OCI-LY7 (cell line): Measurements from ENCODE around the gene HIVEP3.

Source experiments
- EZH2phosphoT487 ChIP-seq: fragments of 200-600 bp; sonication (generic); IDR thresholded peaks from 2 replicates; pipeline ENCODE4 v1.6.1; 2018; ENCODE audit warnings: low read depth, borderline replicate concordance, mild to moderate bottlenecking, mixed run types, antibody characterized with exemption, low read length, moderate library complexity, mixed read lengths
- TF ChIP-seq, protein P1 (sequence below): fragments of 200-600 bp; sonication (generic); conservative IDR thresholded peaks from 2 replicates; pipeline ENCODE4 v1.5.1; 2014; ENCODE audit warnings: mild to moderate bottlenecking, antibody characterized with exemption, low read length, moderate library complexity, mixed read lengths

DNA sequence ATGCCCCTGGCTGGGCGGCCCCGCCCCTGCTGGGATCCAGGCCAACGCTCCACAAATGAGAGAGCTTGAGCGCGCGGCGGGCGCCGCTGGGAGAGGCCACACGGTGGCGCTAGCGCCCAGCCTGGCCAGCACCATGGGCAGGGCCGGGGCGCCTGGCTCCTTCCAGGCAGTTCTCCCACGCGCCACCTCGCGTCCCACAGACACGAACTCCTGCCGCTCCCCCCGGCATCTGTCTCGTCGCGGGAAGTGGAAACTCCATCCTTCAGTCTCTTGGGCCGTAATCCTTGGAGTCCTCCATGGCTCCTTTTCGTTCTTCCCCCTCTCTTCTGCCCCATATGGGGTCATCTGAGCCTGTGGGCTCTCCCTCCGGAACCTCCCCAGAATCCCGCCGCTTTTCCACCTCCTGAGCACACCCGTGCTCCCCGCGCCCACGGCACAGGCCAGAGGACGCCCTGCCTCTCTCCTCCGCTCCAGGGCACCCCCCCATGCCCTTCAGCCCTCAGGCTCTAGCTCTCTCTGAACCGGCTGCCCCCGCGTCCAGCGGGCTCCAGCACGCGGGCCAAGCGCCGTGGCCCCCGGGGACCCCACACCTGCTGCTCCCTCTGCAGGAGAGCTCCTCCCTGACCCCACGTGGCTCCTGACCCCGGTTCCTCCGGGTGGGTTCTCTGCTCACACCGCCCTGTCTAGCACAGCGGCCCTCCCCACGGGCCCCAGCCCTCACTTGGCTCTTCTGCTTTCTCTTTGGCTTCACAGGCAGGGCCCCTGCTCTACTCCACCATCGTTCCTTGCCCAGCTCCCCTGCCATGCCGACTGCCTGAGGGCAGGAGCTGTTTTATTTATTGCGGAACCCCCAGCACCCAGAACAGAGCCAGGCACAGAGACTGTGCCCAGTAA lies 402.3 kb downstream of the HIVEP3 start:
- TF ChIP-seq, protein P1, sequence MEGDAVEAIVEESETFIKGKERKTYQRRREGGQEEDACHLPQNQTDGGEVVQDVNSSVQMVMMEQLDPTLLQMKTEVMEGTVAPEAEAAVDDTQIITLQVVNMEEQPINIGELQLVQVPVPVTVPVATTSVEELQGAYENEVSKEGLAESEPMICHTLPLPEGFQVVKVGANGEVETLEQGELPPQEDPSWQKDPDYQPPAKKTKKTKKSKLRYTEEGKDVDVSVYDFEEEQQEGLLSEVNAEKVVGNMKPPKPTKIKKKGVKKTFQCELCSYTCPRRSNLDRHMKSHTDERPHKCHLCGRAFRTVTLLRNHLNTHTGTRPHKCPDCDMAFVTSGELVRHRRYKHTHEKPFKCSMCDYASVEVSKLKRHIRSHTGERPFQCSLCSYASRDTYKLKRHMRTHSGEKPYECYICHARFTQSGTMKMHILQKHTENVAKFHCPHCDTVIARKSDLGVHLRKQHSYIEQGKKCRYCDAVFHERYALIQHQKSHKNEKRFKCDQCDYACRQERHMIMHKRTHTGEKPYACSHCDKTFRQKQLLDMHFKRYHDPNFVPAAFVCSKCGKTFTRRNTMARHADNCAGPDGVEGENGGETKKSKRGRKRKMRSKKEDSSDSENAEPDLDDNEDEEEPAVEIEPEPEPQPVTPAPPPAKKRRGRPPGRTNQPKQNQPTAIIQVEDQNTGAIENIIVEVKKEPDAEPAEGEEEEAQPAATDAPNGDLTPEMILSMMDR, result peak; percentile 86
- no peak for TF ChIP-seq EZH2phosphoT487
